ENCODE data around the gene SLC4A8. TPM values are rescaled to one million over a fixed set of nuclear protein-coding genes. Genes with fewer than 3 reads are reported as not detected.

SLC4A8 gene
- polyA plus RNA-seq, 2 of the 4 experiments (the other 2 are of a cell fraction): 1.1 to 2.3 TPM

- TF ChIP-seq BCL3 (IDR thresholded peaks at IDR 0.05) (no peak), FOXS1 (CRISPR knock-in tag; IDR thresholded peaks at IDR 0.05) (no peak), ZFP36 (IDR thresholded peaks at IDR 0.05; ENCODE audit: borderline replicate concordance, partially characterized antibody) (no peak)
Observed at GRCh38 chr12:51527966-51528365, 103.3 kb downstream of the SLC4A8 start (continued).

GRCh38 chr12:51528852-51529650 lies 104.4 kb downstream of the SLC4A8 start:
- CTCF ChIA-PET: interaction anchor here (1.0 to 16.3 kb wide), 8 partner anchors 7 to 291 kb away, joined by 3 to 245 read pairs (median 4); partner anchors contain the start of gene SLC4A8
- TF ChIP-seq ZSCAN20 (CRISPR knock-in tag; IDR thresholded peaks at IDR 0.05) (no peak), EP300 (IDR thresholded peaks at IDR 0.05) (no peak), RARB (CRISPR knock-in tag; IDR thresholded peaks at IDR 0.05) (no peak), FOSL2 (IDR thresholded peaks at IDR 0.05) (no peak), FOSL2 (CRISPR knock-in tag; IDR thresholded peaks at IDR 0.05) (no peak), MAX (IDR thresholded peaks at IDR 0.05) (no peak), HOXA7 (CRISPR knock-in tag; IDR thresholded peaks at IDR 0.05) (no peak), EHF (CRISPR knock-in tag; IDR thresholded peaks at IDR 0.05) (no peak), ESRRA (IDR thresholded peaks at IDR 0.05; ENCODE audit: borderline replicate concordance, low read length) (no peak), PHF8 (IDR thresholded peaks at IDR 0.05; ENCODE audit: borderline replicate concordance, low read depth) (no peak), REST (IDR thresholded peaks at IDR 0.05) (no peak), RAD21 (conservative IDR thresholded peaks at IDR 0.05 in 1 of 2, IDR thresholded peaks at IDR 0.05 in 1 of 2) (no peak), E2F6 (IDR thresholded peaks at IDR 0.05; ENCODE audit: borderline replicate concordance, low read depth) (no peak), JUN (IDR thresholded peaks at IDR 0.05) (no peak), ZFP36 (IDR thresholded peaks at IDR 0.05; ENCODE audit: borderline replicate concordance, partially characterized antibody) (no peak), HEYL (CRISPR knock-in tag; IDR thresholded peaks at IDR 0.05) (no peak), MYC (IDR thresholded peaks at IDR 0.05; ENCODE audit: borderline replicate concordance, low read length) (no peak), RFX5 (IDR thresholded peaks at IDR 0.05) (no peak), ELK1 (IDR thresholded peaks at IDR 0.05; ENCODE audit: low read depth, low read length) (no peak), SMC3 (IDR thresholded peaks at IDR 0.05) (no peak)
- no peak for FAIRE-seq

More at GRCh38 chr12:51528852-51529650, 104.4 kb downstream of the SLC4A8 start:
- H3K4me3 ChIP-seq: no peak overlapping the region
- H3K9me3 ChIP-seq: no peaks in the 10 kb centered on the region
- WGBS (ENCODE audit: missing lambda C conversion rate): 62% methylated on average over 6 of the region's 6 CpGs
- DNase-seq (ENCODE audit: low read depth in 1 of 2, low spot score in 1 of 2): no peak
- ATAC-seq: no peak
- peaks cover 19% of the 10 kb centered on the region; the same call in 2 of the 3 replicates for H3K4me1 ChIP-seq
- H3K4me2 ChIP-seq: no peak overlapping the region
- POLR2A ChIA-PET: no interaction called here
- no peak overlapping the region for H3K27ac ChIP-seq
